DMS53 treated with DMSO at 0.1 percent for 48 hours (cell line): ENCODE data around the gene LILRB5.
"Not testable (repeated sequence)": the region's sequence is repeated elsewhere in the genome, so short reads cannot be mapped to it uniquely, and the experiment has no call there.

Experiments used
- DNase-seq: peaks from one replicate; lab custom pipeline; 2025; ENCODE audit not compliant: unreplicated experiment; lab: John Stamatoyannopoulos, UW

The LILRB5 gene

GRCh38 chr19:54217517-54218247 lies 39.4 kb downstream of the LILRB5 start:
- not testable (repeated sequence) for DNase-seq

GRCh38 chr19:54216869-54217268 lies 40.2 kb downstream of the LILRB5 start:
- no peak for DNase-seq

- not testable (repeated sequence) for DNase-seq
These were observed 42.3 kb downstream of the LILRB5 start for GRCh38 chr19:54214734-54215133.

DNA sequence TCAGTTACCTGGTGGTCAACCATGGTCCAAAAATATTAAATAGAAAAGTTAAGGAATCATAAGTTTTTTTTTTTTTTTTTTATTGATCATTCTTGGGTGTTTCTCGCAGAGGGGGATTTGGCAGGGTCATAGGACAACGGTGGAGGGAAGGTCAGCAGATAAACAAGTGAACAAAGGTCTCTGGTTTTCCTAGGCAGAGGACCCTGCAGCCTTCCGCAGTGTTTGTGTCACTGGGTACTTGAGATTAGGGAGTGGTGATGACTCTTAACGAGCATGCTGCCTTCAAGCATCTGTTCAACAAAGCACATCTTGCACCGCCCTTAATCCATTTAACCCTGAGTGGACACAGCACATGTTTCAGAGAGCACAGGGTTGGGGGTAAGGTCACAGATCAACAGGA lies 42.9 kb downstream of the LILRB5 start:
- DNase-seq, result not testable (repeated sequence)

GRCh38 chr19:54211235-54211634 lies 45.8 kb downstream of the LILRB5 start:
- no peak for DNase-seq

DNA sequence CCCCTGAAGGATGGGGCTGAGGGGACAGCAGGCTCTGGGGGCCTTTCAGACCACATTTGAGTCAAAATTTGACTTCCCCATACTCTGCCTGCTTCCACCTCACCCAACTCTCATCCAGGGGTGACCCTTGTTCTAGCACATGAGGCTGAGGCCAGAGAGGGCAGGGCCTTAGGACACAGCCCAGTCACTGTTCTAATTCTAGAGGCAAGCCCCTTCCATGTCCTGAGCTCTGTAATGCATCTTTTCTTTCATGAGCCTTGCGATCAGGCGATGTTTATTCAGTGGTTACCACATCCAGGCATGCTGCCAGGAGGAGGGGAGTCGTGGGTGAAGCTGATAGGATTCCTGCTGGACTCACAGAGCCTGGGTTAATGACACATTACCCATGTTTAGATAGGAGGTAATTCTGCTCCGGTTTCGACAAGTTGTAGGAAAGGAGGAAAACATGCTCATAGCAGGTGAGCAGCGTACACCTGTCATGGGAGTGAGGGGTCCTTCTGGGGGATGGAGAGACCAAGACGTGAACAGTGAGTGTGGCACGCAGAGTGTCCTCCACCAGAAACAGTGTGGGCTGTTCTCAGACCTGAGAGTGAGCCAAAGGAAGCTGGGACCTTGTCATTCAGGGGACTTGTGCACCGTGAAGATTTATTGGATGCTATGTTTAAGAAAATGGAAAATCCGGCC lies 47.1 kb downstream of the LILRB5 start:
- DNase-seq, result peak; percentile 91

GRCh38 chr19:54209058-54209810 lies 47.8 kb downstream of the LILRB5 start:
- DNase-seq, result peak; percentile 7

DNA sequence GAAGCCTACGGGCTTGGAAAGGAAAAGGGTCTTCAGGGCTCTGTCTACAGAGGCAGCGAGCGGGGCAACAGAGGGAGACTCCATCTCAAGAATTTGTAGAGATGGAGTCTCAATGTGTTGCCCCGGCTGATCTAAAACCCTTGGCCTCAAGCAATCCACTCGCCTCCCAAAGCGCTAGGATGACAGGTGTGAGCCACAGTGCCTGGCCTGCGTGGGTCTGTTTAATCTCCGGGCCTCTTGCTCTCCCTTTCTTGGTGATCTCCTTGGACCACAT lies 48.4 kb downstream of the LILRB5 start:
- DNase-seq, result peak; percentile 24

DNA sequence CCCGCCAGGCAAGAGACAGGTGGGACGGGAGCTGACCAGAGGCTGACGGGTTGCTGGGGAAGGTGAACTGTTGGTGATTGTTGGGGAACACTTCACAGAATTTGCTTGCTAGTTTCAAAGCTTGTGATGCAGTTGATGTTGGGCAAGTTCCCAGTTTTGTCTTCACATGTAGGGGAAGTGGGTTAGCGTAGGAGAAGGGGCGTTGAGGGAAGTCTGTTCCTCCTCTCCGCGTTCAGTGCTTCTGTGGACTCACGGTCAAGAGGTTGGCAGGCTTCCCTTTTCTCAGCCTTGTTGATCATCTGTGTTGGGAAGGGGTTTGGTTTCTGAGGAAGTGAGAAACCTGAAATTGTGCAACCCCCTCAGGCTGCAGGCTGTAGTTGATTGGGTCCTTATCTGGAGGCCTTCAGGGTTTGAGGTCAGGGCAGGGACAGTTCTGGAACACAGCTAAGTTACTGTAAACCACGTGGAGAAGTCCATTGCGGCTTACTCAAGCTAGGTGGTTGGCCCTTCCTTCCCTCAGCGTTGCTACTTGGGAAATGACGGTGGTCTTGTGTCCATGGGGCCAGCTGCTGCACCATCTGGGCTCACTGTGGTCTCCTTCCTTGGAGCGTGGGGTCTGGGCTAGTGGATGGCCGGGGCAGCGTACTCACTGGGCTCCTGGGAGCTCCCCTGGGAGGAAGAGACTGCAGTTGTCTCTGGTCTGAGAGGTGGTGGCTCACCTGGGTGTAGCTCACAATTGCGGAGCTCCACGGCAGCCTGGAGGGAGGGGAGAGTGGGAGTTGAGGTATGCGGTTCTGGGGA lies 48.9 kb downstream of the LILRB5 start:
- DNase-seq, result peak; percentile 45

DNA sequence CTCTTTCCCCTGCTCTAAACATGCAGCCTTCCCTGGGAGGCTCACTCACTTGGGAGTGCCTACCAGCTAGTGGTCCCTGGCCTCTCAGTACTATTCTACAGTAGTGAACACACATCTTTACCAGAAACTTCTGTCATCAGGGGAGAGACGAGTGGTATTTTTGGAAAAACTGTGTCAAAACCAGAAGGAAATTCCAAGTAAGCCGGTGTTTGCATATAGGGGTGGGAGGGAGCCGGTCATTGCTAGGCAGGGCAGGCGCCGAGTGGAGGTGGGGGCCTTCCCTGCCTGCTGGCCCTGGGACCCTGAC lies 49.4 kb downstream of the LILRB5 start:
- DNase-seq, result no peak

DNA sequence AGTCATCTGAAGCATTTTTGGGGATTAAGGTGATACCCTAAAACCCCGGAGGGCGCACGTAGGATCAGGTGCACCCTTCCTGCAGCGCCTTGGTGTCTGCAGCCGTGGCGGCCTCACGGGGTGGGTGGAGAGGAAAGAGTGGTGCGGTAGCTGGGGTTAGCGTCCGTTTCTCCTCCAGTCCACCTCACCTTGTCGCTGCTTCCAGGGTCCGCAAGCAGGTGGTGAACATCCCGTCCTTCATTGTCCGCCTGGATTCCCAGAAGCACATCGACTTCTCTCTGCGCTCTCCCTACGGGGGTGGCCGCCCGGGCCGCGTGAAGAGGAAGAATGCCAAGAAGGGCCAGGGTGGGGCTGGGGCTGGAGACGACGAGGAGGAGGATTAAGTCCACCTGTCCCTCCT lies 49.9 kb downstream of the LILRB5 start:
- DNase-seq, result not testable (repeated sequence)

DNA sequence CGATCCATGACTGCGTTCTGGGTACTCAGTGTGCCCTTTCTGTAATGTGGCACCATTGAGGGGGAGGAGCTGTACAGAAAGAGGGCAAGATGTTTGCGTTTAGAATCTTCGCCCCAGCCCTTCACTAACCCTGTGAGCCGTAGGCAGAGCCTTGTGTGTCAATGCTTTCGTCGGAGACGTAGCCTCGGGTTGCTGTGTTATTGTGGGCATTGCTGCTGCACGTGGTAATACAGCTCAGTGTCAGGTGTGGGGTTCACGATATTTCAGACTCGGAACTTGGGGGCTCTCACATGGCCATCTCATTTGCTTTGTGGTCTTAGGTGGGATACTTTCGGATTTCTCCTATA lies 50.3 kb downstream of the LILRB5 start:
- no peak for DNase-seq

DNA sequence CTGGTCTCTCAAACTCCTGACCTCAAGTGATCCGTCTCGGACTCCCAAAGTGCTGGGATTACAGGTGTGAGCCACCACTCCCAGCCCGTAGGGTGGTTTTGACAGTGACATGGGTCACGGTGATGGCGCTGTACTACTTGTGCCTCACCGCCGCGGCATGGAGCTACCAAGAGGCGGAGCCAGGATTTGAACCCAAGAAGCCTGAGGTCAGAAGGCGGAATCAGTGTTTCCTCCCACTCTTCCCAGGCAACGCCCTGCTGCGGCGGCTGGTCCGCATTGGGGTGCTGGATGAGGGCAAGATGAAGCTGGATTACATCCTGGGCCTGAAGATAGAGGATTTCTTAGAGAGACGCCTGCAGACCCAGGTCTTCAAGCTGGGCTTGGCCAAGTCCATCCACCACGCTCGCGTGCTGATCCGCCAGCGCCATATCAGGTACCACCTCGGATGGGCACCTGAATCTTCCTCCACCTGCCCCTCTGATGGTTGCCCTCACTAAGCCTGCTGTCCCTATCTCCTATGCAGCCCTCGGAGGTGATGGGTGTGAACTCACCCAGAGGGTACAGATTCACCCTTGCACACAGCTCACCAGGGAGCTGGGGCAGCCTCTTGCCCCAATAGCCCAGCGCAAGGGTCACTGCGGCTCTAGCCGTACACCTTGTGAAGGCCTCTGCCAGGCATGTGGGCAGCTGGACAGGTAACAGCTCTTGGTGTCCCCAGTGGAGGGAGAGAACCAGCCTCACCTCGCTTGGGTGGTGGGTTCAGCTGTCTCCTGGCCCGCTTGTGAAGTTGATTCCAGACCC lies 50.8 kb downstream of the LILRB5 start:
- no peak for DNase-seq

GRCh38 chr19:54204767-54205468 lies 52.2 kb downstream of the LILRB5 start:
- no peak for DNase-seq

DNA sequence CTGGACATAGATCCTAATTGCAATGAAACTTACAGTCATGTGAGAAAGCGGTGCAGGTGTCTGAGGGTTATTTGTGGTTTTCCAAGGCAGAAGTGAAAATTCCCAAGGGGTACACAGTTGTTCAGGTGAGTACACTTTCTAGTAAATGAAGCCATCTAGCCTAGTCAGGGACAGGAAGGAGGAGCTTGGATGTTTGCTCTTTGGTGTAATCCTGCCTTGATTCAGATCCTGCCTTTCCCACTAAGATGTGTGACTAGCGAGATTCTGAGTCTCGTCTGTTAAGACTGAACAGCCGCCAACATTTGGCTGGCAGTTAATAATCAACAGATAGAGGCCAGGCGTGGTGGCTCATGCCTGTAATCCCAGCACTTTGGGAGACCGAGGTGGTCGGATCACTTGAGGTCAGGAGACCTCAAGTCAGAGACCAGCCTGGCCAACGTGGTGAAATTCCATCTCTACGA lies 53.9 kb downstream of the LILRB5 start:
- peak; percentile 11 for DNase-seq

DNA sequence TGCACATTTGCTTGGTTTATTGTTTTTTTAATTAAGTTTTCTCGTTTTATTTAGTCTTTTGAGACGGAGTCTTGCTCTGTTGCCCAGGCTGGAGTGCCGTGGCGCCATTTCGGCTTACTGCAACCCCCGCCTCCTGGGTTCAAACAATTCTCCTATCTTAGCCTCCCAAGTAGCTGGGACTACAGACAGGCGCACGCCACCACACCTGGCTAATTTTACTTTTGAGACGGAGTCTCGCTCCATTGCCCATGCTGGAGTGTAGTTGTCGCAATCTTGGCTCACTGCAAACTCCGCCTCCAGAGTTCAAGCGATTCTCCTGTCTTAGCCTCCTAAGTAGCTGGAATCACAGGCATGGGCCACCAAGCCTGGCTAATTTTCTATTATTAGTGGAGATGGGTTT lies 55.1 kb downstream of the LILRB5 start:
- DNase-seq, result no peak

DNA sequence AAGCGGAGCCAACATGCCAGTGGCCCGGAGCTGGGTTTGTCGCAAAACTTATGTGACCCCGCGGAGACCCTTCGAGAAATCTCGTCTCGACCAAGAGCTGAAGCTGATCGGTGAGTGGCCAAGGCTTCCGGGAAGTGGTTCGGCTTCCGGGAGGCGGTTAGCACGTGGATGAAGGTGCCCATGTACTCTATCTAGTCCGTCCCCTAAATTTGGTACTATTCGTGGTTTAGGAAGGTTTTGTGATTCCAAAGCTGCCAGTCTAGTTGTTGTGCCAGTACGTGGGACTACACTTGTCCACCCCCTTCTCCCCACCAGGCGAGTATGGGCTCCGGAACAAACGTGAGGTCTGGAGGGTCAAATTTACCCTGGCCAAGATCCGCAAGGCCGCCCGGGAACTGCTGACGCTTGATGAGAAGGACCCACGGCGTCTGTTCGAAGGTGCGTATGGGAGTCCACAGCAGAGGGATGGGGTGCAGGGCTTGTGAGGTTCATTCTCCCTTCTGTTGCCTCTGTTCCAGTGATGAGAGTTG lies 55.8 kb downstream of the LILRB5 start:
- DNase-seq, result no peak
